Measurements from ENCODE around the gene GPR151. TPM values are rescaled to one million over a fixed set of nuclear protein-coding genes. Genes with fewer than 3 reads are reported as not detected.

The GPR151 gene
- not detected for polyA plus RNA-seq (2012; ENCODE audit: insufficient read length, low read depth)

DNA sequence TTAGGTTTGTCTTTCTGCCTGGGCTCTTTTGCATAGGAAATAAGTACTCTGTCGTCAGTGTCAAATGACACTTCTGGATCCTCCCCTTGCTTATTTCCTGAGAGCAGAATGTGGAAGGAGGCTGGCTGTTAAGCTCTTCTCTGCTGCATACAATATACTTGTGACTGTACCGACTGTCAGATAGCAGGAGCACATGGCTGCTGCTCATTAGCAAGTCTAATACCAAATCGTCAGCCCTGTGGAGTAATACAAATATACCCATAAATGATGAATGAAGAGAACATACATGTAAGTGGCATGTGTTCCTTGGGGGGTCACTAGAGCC lies at the start of gene GPR151:
GPR151 (minus strand) TSS at position 40 of the 325 bp plus-strand sequence. CDS start 77 bp downstream, outside the sequence.
- TF ChIP-seq POLR2AphosphoS5 (IDR thresholded peaks at IDR 0.05; ENCODE audit: low read depth, low read length), result no peak
- TF ChIP-seq SIN3A (IDR thresholded peaks at IDR 0.05; ENCODE audit: borderline replicate concordance, insufficient read depth, low read length), result no peak
- no peak for TF ChIP-seq REST (IDR thresholded peaks at IDR 0.05; ENCODE audit: insufficient read depth in 1 of 2, low read depth in 2 of 2, low read length in 2 of 2)
- no peak for TF ChIP-seq TAF1 (IDR thresholded peaks at IDR 0.05; ENCODE audit: borderline replicate concordance, insufficient read depth, low read length)
- TF ChIP-seq FOXP2 (optimal IDR thresholded peaks at IDR 0.05; ENCODE audit: borderline replicate concordance, extremely low read depth, extremely low read length, insufficient read depth), result no peak

- TF ChIP-seq REST (IDR thresholded peaks at IDR 0.05; ENCODE audit: insufficient read depth in 1 of 2, low read depth in 2 of 2, low read length in 2 of 2), result no peak
- no peak for TF ChIP-seq SIN3A (IDR thresholded peaks at IDR 0.05; ENCODE audit: borderline replicate concordance, insufficient read depth, low read length)
- no peak for TF ChIP-seq FOXP2 (optimal IDR thresholded peaks at IDR 0.05; ENCODE audit: borderline replicate concordance, extremely low read depth, extremely low read length, insufficient read depth)
- no peak for TF ChIP-seq TAF1 (IDR thresholded peaks at IDR 0.05; ENCODE audit: borderline replicate concordance, insufficient read depth, low read length)
- no peak for TF ChIP-seq POLR2AphosphoS5 (IDR thresholded peaks at IDR 0.05; ENCODE audit: low read depth, low read length)
These were observed 48.2 kb upstream of the GPR151 start for GRCh38 chr5:146564007-146564762.

GRCh38 chr5:146562461-146562860 lies 46.5 kb upstream of the GPR151 start:
- no peak for TF ChIP-seq POLR2AphosphoS5 (IDR thresholded peaks at IDR 0.05; ENCODE audit: low read depth, low read length)
- TF ChIP-seq FOXP2 (optimal IDR thresholded peaks at IDR 0.05; ENCODE audit: borderline replicate concordance, extremely low read depth, extremely low read length, insufficient read depth), result no peak
- no peak for TF ChIP-seq SIN3A (IDR thresholded peaks at IDR 0.05; ENCODE audit: borderline replicate concordance, insufficient read depth, low read length)
- no peak for TF ChIP-seq REST (IDR thresholded peaks at IDR 0.05; ENCODE audit: insufficient read depth in 1 of 2, low read depth in 2 of 2, low read length in 2 of 2)
- TF ChIP-seq TAF1 (IDR thresholded peaks at IDR 0.05; ENCODE audit: borderline replicate concordance, insufficient read depth, low read length), result no peak

GRCh38 chr5:146561711-146562110 lies 45.7 kb upstream of the GPR151 start:
- TF ChIP-seq REST (IDR thresholded peaks at IDR 0.05; ENCODE audit: insufficient read depth in 1 of 2, low read depth in 2 of 2, low read length in 2 of 2) (no peak), POLR2AphosphoS5 (IDR thresholded peaks at IDR 0.05; ENCODE audit: low read depth, low read length) (no peak), SIN3A (IDR thresholded peaks at IDR 0.05; ENCODE audit: borderline replicate concordance, insufficient read depth, low read length) (no peak), TAF1 (IDR thresholded peaks at IDR 0.05; ENCODE audit: borderline replicate concordance, insufficient read depth, low read length) (no peak)

All from PFSK-1 (cell line).